Prostate gland (tissue), 2 donors: ENCODE results near the gene PRR7.

Experiments
- POLR2A ChIP-seq: fragments of 450-650 bp; IDR thresholded peaks from one replicate; pipeline ENCODE4 v1.6.1; 2016; ENCODE audit warnings: antibody characterized with exemption, mild to moderate bottlenecking
- TF ChIP-seq, protein P1 (sequence below), 4 experiments: fragments of 200-600 bp in 2 of 4; fragments of 450-650 bp in 2 of 4; sonication (generic) in 2 of 4; IDR thresholded peaks; 1 replicate in 3 of 4; 2 replicates in 1 of 4; pipeline ENCODE4 v1.5.1; 2016 to 2019; ENCODE audit warnings: antibody characterized with exemption in 4 of 4, mild to moderate bottlenecking in 2 of 4, moderate library complexity in 2 of 4

DNA sequence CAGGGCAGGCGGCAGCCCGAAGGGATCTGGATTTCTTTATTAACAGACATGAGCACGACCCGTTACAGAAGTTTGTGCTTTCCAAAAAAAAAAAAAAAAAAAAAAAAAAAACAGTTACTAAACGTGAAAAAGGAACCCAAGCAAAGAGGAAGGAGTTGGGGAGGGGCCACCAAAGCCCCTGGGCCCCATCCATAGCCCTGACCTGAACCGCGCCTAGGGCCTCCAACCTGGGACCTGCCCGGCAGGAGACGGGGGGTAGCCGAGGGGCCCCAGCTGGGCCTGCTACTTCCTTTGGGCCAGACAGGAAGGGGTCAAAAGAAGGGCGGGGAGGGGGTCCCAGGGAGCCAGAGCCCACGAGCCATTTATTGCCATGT is 10.0 kb downstream of the PRR7 start:
- TF ChIP-seq, protein P1, sequence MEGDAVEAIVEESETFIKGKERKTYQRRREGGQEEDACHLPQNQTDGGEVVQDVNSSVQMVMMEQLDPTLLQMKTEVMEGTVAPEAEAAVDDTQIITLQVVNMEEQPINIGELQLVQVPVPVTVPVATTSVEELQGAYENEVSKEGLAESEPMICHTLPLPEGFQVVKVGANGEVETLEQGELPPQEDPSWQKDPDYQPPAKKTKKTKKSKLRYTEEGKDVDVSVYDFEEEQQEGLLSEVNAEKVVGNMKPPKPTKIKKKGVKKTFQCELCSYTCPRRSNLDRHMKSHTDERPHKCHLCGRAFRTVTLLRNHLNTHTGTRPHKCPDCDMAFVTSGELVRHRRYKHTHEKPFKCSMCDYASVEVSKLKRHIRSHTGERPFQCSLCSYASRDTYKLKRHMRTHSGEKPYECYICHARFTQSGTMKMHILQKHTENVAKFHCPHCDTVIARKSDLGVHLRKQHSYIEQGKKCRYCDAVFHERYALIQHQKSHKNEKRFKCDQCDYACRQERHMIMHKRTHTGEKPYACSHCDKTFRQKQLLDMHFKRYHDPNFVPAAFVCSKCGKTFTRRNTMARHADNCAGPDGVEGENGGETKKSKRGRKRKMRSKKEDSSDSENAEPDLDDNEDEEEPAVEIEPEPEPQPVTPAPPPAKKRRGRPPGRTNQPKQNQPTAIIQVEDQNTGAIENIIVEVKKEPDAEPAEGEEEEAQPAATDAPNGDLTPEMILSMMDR (IDR thresholded peaks at IDR 0.05) = no peak
- TF ChIP-seq POLR2A = no peak
